NCI-H524 (cell line): Measurements from ENCODE around the gene LCE1F.

ENCODE experiments used
- DNase-seq, 2 experiments: peaks; one replicate each; lab custom pipeline; 2025; lab: John Stamatoyannopoulos, UW

The LCE1F gene

DNA sequence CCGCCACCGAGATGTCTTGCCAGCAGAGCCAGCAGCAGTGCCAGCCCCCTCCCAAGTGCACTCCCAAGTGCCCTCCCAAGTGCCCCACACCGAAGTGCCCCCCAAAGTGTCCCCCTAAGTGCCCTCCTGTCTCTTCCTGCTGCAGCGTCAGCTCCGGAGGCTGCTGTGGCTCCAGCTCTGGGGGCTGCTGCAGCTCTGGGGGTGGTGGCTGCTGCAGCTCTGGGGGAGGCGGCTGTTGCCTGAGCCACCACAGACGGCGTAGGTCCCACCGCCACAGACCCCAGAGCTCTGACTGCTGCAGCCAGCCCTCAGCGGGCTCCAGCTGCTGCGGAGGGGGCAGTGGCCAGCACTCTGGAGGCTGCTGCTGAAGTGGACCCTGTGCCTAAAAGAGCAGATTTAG, 1.4 kb downstream of the LCE1F start:
- DNase-seq = no peak

DNA sequence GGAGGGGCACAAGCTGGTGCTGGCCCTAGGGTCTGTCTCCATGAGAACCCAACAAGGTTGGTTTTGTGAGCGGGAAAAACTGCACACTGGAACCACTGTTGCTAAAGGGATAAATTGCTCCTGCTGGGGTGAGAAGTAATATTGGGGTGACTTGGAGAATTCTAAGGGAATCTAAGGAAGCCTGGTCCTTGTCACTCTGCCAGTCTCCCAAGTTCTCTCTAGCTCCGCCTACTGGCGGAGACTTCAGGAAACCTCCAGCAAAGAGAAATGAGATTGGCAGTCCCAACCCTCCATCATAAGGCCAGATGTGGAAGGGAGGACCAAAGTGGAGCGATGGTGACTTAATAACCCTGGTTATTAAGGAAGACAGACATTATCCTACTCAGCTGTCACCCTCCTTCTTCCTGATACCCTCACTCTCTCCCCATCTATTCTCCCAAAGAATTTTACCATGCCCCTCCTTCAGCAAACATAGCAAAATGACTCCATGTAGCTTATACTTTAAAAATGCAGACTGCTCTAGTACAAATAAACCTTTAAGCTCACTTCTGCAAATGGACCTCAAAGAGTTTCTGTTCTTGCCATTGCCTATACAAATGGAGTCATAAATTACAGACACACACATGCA, 2.7 kb downstream of the LCE1F start:
- DNase-seq = no peak

DNA sequence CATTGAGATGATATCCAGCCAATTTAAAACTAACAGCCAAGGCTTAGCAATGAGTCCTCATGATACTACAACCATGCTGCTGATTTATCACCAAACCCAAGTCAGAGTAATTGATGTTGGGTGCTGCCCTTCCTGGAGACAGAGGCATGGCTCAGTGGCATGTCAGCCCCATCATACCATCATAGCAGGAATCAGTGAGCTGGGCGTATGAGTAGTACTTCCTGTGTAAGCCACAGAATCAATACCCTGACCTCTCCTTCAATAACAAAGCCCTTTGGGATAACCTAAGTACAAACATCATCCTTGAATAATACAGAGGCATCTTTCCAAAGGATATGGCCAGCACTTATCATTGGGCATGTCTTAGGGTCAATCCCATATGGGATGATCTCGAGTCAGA, 8.2 kb downstream of the LCE1F start:
- DNase-seq = no peak

- DNase-seq = no peak
Measured at GRCh38 chr1:152786077-152786476, 11.1 kb downstream of the LCE1F start, which contains the start of gene LCE1E. TSS of gene LCE1E (plus strand) at chr1:152786257. CDS start at chr1:152787300, 1,043 bp downstream.

GRCh38 chr1:152795686-152796085, 20.7 kb downstream of the LCE1F start:
- DNase-seq = no peak

- DNase-seq = no peak
Measured at GRCh38 chr1:152796421-152796820, 21.5 kb downstream of the LCE1F start, which contains the start of gene LCE1D. TSS of gene LCE1D (plus strand) at chr1:152796721. CDS start at chr1:152797795, 1,074 bp downstream.

DNA sequence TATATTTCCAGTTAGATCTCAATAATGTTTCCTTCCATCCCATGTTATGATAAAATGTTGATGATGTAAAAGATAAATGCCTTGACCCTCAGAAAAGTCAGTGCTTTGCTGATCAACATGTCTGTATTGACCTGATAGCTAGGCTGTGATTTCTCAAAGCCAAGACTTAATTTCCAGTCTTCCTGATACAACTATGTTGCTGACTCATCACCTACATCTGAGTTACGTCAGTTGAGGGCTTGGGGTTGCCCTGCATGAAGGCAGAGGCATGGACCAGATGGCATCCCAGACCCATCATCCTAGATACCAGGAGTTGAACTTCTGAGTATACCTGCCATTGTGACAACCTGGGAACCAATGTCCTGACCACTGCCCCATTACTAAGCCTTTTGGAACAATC, 26.4 kb downstream of the LCE1F start:
- no peak for DNase-seq

DNA sequence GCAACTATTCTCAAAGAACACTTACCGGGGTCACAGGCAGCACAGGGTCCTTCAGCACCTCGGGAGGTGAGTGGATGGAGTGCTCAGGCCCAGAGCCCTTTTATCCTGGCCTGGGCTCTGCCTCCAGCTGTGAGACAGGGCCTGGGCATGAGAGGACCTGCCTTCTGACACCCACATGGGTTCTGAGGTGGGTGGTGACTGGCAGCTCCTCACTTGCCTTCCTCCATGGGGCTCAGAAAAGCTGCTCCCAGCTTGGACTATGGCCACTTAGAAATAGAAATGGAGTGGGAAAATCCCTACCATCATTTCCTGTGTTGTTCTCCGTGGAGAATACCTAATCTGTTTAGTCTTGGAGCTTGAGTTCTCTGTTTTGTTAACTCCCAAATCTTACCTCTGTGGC, 31.6 kb downstream of the LCE1F start, which contains the start of gene LCE1C:
Gene LCE1C (minus strand): TSS at position 76 of the 400 bp plus-strand sequence. CDS start 1,173 bp downstream, outside the sequence.
- DNase-seq = no peak

- no peak for DNase-seq
Measured at GRCh38 chr1:152811050-152811449, 36.1 kb downstream of the LCE1F start.

GRCh38 chr1:152811671-152812070, 36.7 kb downstream of the LCE1F start, which contains the start of gene LCE1B:
TSS of gene LCE1B (plus strand) at chr1:152811971. CDS start at chr1:152812447, 476 bp downstream.
- DNase-seq = no peak

- DNase-seq = no peak
Measured at GRCh38 chr1:152817309-152817708, 42.4 kb downstream of the LCE1F start.

DNA sequence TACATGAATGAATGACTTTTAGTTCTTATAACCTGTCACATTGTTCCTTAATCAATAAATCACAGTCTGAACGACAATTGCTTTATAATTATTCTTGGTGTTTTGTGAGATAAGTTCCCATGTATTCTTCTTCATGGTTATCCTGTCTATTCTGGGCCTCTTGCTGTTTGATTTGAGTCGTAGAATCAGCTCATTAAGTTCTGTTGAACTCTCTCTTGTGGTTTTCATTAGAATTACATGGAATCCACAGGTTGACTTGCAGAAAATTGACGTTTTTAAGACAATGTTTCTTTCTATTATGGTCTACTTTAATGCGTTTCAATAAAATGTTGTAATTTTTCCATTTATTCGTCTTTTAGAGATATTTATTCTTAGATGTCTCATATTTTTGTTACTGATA, 48.4 kb downstream of the LCE1F start:
- no peak for DNase-seq

DNA sequence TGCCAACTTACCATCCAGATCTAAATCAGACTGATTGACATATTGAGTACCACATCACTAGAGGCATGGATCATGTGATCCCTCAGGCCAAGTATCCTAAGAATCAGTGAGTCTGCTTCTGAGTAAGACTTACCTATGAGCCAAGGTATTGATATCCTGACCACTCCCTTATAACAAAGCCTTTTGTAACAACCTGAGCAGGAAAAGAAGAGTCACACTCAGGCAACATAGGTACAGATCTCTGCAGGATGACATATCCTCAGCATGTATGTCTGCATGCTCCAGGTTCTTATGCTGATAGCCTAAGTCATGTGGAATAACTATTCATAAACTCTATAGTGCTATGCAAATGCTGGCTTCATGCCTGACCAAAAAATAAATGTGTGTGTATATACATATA, 50.0 kb downstream of the LCE1F start:
- DNase-seq = no peak
